ENCODE measurements around the gene TMEM169.

Gene TMEM169, protein sequence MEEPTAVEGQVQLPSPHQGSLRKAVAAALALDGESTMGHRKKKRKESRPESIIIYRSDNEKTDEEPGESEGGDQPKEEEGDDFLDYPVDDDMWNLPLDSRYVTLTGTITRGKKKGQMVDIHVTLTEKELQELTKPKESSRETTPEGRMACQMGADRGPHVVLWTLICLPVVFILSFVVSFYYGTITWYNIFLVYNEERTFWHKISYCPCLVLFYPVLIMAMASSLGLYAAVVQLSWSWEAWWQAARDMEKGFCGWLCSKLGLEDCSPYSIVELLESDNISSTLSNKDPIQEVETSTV

DNA sequence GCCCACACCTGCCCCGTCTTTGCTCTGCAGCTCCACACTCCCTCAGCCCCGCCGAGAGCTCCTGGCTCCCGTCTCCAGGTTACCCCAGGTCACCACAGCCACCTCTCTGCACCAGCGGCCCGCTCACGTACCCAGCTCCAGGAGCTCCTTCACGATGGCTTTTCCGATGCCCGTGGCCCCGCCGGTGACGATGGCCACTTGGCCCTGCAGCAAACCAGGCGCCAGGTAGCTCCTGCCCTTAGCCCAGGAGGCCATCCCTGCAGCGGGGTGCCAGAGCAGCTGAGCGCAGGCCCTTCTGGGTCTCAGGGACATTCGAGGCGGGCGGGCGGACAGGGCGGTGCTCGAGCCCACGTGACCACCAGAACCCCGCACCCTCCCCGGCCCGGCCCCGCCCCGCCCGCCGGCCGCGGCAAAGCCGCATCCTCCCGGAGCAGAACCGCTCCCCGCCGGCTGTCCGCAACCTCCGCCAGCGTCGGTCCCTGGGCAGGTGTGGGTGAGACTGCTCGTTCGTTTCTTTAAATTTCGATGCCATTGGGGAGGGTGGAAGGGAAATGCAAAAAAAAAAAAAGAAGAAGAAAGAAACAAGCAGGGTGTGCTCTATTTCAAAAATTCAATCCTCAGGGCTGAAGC is at the start of gene TMEM169, which contains the start of gene PECR:
Gene TMEM169, plus strand, starts transcription at position 433 of the 630 bp plus-strand sequence. CDS start 14,045 bp downstream, outside the sequence.
Gene PECR, minus strand, starts transcription at position 323 of the 630 bp plus-strand sequence. Its CDS starts 68 bp downstream, at position 255.
- DNase-seq (ENCODE audit: low spot score), result peak; percentile 73

DNA sequence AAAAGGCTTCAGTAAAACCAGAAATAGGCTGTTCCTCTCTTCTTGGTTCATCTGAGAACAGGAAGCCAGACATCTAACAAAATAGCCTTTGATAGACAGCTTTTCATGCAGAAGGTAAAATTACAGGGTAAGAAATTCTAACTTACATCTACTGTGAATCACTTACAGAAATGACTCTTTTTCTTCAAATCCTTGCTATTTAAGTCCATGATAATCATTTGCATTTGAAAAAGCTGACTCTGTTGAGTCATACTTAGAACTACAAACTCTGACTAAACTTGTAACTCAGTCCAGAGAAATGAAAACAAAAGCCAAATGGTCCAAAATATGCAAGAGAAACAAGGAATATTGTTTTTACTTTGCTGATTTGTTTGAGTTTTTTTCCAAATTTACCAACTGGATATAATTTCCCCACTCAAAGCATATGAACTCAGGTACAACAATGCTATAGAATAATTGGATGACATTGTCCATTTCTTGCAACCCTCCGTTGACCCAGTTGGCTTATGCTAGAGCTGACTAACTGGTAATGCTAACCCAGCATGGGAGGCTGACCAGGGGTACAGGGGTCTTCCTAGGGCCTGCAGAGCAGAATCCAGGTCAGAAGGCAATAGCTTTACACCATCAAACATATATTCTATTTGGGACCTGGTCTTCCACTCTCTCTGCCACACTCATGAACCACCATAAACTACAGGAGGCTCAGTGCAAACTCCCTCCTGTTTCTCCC is 49.6 kb upstream of the TMEM169 start:
- DNase-seq (ENCODE audit: low spot score), result peak; percentile 63

GRCh38 chr2:216033403-216033802 is 48.3 kb upstream of the TMEM169 start:
- DNase-seq (ENCODE audit: low spot score), result no peak

DNA sequence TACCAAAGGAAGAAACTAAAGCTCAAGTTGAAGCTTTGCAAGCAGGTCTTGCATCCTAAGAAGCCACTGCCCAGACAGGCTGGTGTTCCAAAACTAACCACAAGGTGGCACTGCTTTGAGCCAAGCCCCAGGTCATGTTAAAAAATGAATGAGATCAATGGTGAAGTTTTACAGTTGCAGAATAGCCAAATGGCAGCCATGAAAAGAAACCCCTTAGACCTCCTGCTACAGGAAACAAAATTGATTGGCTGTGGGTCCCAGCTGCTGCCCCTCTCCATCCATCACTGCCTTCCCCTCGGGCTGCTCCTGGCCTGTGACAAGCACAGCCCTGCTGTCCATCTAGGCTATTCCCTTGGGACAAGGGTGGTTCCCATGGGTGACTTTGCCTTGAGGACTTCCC is 47.7 kb upstream of the TMEM169 start:
- peak; percentile 72 for DNase-seq (ENCODE audit: low spot score)

- no peak for DNase-seq (ENCODE audit: low spot score)
Measured at GRCh38 chr2:216039918-216040317, 41.8 kb upstream of the TMEM169 start.

GRCh38 chr2:216041438-216041837 is 40.3 kb upstream of the TMEM169 start:
- no peak for DNase-seq (ENCODE audit: low spot score)

DNA sequence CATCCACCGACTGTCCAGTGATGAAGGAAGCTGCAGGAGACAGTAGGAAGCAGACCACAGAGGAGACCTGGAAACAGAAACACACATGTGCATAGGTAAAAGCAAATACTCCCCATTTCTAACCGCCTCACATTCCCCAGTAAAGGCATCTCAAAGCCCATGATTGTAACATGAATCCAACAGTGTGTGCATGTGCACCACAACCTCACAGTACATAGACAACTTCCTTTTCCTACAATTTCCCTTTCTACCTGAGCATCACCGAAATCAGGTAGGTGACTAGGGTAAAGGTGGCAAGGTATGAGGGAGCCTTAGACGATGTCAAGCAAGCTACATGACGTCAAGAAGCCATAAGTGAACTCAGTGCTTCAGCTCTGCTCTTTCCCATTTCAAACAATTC is 37.8 kb upstream of the TMEM169 start:
- DNase-seq (ENCODE audit: low spot score), result no peak

GRCh38 chr2:216044883-216045486 is 36.7 kb upstream of the TMEM169 start:
- DNase-seq (ENCODE audit: low spot score), result no peak

DNA sequence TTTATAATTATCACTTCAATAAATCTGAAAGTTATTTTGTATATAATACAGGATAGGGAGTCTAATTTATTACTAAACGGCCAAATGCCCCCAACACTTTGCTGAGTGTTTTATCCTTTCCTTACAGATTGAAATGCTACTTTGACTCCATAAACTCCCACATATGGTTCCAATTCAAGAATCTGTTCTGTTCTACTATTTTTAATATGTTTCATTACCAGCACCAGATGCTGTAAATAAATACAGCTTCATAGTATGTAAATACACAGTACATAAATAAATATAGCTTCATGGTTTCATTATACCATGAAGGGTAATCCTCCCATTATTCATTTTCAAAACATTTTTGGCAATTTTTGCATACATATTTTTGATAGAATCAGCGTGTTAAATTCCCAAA is 34.3 kb upstream of the TMEM169 start:
- no peak for DNase-seq (ENCODE audit: low spot score)

DNA sequence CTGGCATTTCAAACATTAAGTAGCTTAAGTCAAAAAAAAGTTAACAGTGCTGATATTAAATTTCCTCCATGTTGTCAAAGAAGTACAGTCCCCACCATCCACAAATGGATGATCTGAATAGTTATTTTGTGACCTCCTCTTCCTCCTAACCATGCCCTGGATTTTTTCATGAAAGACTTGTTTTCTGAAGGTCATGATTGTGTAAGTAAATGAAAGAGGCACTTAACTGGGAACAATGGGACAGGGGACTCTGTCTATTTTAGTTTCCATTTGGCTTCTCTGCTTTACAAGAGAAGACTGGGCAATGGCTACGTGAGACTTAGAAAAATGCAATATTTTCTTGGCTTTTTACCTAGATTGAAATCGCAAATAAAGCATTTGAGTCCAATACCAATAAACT is 32.3 kb upstream of the TMEM169 start:
- DNase-seq (ENCODE audit: low spot score), result no peak

GRCh38 chr2:216051350-216051749 is 30.4 kb upstream of the TMEM169 start:
- no peak for DNase-seq (ENCODE audit: low spot score)

- no peak for DNase-seq (ENCODE audit: low spot score)
Measured at GRCh38 chr2:216052420-216052819, 29.3 kb upstream of the TMEM169 start.

DNA sequence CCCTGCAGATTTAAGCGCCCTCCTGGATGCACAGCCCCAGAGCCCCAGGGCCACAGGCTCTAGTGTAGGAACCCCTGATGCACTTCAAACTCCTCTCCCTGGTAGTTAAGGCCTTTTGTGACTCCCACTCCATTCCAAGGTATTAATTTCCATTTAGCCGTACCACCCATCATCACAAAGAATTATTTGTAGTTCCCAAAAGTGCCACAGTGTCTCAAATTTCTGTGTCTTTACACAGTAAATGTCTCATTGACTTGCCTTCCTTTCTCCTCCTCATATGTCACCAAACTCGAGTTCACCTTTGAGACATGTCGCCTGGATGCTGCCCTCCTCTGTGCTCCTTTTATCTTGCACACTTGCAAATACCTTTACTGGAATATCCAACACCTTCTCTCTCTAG is 26.0 kb upstream of the TMEM169 start:
- DNase-seq (ENCODE audit: low spot score), result no peak

GRCh38 chr2:216056739-216057138 is 25.0 kb upstream of the TMEM169 start:
- peak; percentile 63 for DNase-seq (ENCODE audit: low spot score)

GRCh38 chr2:216057688-216058193 is 24.0 kb upstream of the TMEM169 start:
- peak; percentile 100 for DNase-seq (ENCODE audit: low spot score)

DNA sequence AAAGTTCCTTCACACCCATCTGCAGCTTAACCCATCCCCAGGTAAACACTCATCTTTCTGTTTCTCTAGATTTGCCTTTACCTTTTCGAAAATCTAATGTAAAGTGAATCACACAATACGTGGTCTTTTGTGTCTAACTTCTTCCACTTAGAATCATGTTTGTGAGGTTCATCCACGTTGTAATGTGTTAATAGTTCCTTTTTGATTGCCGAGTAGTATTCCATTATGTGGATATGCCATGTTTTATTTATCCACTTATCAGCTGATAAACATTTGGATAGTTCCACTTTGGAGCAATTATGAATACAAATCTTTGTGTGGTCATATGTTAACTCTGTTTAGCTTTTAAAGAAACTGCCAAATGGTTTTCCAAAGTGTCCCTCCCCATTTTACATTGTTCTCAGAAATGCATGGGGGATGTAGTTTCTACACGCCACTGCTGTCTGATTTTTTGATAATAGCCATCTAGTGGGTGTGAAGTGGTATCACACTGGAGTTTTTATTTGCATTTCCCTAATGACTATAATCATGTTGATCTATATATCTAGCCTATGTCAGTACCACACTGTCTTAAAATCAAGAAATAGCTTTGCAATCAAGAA is 22.4 kb upstream of the TMEM169 start:
- DNase-seq (ENCODE audit: low spot score), result no peak

- no peak for DNase-seq (ENCODE audit: low spot score)
Measured at GRCh38 chr2:216064014-216064630, 17.6 kb upstream of the TMEM169 start.

- DNase-seq (ENCODE audit: low spot score), result no peak
Measured at GRCh38 chr2:216064665-216065064, 17.1 kb upstream of the TMEM169 start.

- peak; percentile 68 for DNase-seq (ENCODE audit: low spot score)
Measured at GRCh38 chr2:216066230-216066629, 15.5 kb upstream of the TMEM169 start.

- no peak for DNase-seq (ENCODE audit: low spot score)
Measured at GRCh38 chr2:216069028-216069427, 12.7 kb upstream of the TMEM169 start.

GRCh38 chr2:216070195-216070594 is 11.5 kb upstream of the TMEM169 start:
- no peak for DNase-seq (ENCODE audit: low spot score)
